Gastroesophageal sphincter (tissue), 3 donors: Measurements from ENCODE around the gene PRSS16.

Source experiments
- POLR2A ChIP-seq, 2 donors: fragments of 450-650 bp; IDR thresholded peaks; one replicate each; pipeline ENCODE4 v1.6.1; 2017; ENCODE audit warnings: antibody characterized with exemption in 2 of 2, mild to moderate bottlenecking in 2 of 2, moderate library complexity in 1 of 2
- POLR2AphosphoS5 ChIP-seq: sonication (generic); formaldehyde crosslinking; IDR thresholded peaks from one replicate; pipeline ENCODE4 v1.6.1; 2017; ENCODE audit warnings: antibody characterized with exemption
- TF ChIP-seq, protein P1 (sequence below), 4 experiments: fragments of 200-600 bp in 2 of 4; fragments of 450-650 bp in 2 of 4; sonication (generic) in 1 of 4; IDR thresholded peaks; one replicate each; pipeline ENCODE4 v1.5.1; 2017 to 2019; ENCODE audit warnings: antibody characterized with exemption in 4 of 4, mild to moderate bottlenecking in 2 of 4, moderate library complexity in 2 of 4

DNA sequence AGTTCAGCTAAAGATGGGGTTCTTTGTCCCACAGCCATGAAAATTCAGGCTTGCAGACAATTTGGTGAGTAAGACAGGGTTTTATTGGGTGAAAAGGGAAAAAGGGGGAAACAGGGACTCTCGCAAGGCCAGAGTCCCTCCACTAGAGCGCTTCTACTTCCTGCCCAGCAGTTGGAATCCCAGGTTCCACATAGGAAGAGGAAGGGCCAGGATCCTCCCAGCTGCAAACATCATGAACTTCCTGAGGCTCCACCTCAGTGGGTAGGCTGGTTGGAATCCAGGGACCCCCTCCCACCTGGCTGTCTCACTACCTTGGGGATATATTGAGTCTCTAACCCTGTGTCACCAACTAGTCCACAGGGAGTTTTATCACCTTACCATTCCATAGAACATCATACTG lies 39.5 kb upstream of the PRSS16 start:
- TF ChIP-seq, protein P1, sequence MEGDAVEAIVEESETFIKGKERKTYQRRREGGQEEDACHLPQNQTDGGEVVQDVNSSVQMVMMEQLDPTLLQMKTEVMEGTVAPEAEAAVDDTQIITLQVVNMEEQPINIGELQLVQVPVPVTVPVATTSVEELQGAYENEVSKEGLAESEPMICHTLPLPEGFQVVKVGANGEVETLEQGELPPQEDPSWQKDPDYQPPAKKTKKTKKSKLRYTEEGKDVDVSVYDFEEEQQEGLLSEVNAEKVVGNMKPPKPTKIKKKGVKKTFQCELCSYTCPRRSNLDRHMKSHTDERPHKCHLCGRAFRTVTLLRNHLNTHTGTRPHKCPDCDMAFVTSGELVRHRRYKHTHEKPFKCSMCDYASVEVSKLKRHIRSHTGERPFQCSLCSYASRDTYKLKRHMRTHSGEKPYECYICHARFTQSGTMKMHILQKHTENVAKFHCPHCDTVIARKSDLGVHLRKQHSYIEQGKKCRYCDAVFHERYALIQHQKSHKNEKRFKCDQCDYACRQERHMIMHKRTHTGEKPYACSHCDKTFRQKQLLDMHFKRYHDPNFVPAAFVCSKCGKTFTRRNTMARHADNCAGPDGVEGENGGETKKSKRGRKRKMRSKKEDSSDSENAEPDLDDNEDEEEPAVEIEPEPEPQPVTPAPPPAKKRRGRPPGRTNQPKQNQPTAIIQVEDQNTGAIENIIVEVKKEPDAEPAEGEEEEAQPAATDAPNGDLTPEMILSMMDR (IDR thresholded peaks at IDR 0.05): no peak
- TF ChIP-seq POLR2A (IDR thresholded peaks at IDR 0.05): no peak
- no peak for TF ChIP-seq POLR2AphosphoS5
